ENCODE data around the gene SUPT4H1. TPM values are rescaled to one million over a fixed set of nuclear protein-coding genes. Genes with fewer than 3 reads are reported as not detected.
A peak's percentile ranks its signal among the peaks of the same experiment; 100 is the strongest.
"Not testable (repeated sequence)": the region's sequence is repeated elsewhere in the genome, so short reads cannot be mapped to it uniquely, and the experiment has no call there.

The SUPT4H1 gene
- polyA plus RNA-seq, 1 donor = 94.6 TPM

- peak overlapping the region; percentile 95 for H3K27ac ChIP-seq (ENCODE audit: low read length)
- H3K27me3 ChIP-seq (ENCODE audit: control insufficient read depth, insufficient read depth, low read length) = no peaks in the 10 kb centered on the region
- DNase-seq = no peak
- no peaks in the 10 kb centered on the region for H3K9me3 ChIP-seq (ENCODE audit: control insufficient read depth, low read depth, low read length)
- H3K4me3 ChIP-seq (ENCODE audit: low read length) = no peak overlapping the region
- H3K4me1 ChIP-seq (ENCODE audit: control insufficient read depth, insufficient read depth, low read length) = peaks cover 6% of the 10 kb centered on the region
- no CpG with 5 or more reads among the region's 4 CpGs for WGBS (ENCODE audit: insufficient coverage, low lambda C conversion rate)
- peaks cover 47% of the 10 kb centered on the region for H3K36me3 ChIP-seq (ENCODE audit: control insufficient read depth, insufficient read depth, low read length)
These were observed 1.4 kb upstream of the SUPT4H1 start for GRCh38 chr17:58353389-58353825.

- H3K4me1 ChIP-seq (ENCODE audit: control insufficient read depth, insufficient read depth, low read length) = peaks cover 6% of the 10 kb centered on the region
- H3K4me3 ChIP-seq (ENCODE audit: low read length) = peak overlapping the region; percentile 82
- DNase-seq = peak in 1 of 2 donors; percentile 75
- WGBS (ENCODE audit: insufficient coverage, low lambda C conversion rate) = no CpG with 5 or more reads among the region's 26 CpGs
- H3K36me3 ChIP-seq (ENCODE audit: control insufficient read depth, insufficient read depth, low read length) = peaks cover 47% of the 10 kb centered on the region
- no peaks in the 10 kb centered on the region for H3K9me3 ChIP-seq (ENCODE audit: control insufficient read depth, low read depth, low read length)
- H3K27me3 ChIP-seq (ENCODE audit: control insufficient read depth, insufficient read depth, low read length) = no peaks in the 10 kb centered on the region
- H3K27ac ChIP-seq (ENCODE audit: low read length) = peak overlapping the region; percentile 95
These were observed 791 bp upstream of the SUPT4H1 start for GRCh38 chr17:58352596-58353388.

- H3K9me3 ChIP-seq (ENCODE audit: control insufficient read depth, low read depth, low read length) = no peaks in the 10 kb centered on the region
- peaks cover 53% of the 10 kb centered on the region for H3K36me3 ChIP-seq (ENCODE audit: control insufficient read depth, insufficient read depth, low read length)
- WGBS (ENCODE audit: insufficient coverage, low lambda C conversion rate) = no CpG with 5 or more reads among the region's 4 CpGs
- H3K4me1 ChIP-seq (ENCODE audit: control insufficient read depth, insufficient read depth, low read length) = peaks cover 6% of the 10 kb centered on the region
- H3K27ac ChIP-seq (ENCODE audit: low read length) = no peak overlapping the region
- peak overlapping the region; percentile 82 for H3K4me3 ChIP-seq (ENCODE audit: low read length)
- no peaks in the 10 kb centered on the region for H3K27me3 ChIP-seq (ENCODE audit: control insufficient read depth, insufficient read depth, low read length)
- no peak for DNase-seq
These were observed 819 bp downstream of the SUPT4H1 start for GRCh38 chr17:58351182-58351581.

- H3K27ac ChIP-seq (ENCODE audit: low read length) = no peak overlapping the region
- peaks cover 2% of the 10 kb centered on the region for H3K4me1 ChIP-seq (ENCODE audit: control insufficient read depth, insufficient read depth, low read length)
- no peaks in the 10 kb centered on the region for H3K9me3 ChIP-seq (ENCODE audit: control insufficient read depth, low read depth, low read length)
- WGBS (ENCODE audit: insufficient coverage, low lambda C conversion rate) = no CpG with 5 or more reads among the region's 1 CpG
- H3K4me3 ChIP-seq (ENCODE audit: low read length) = no peak overlapping the region
- peaks cover 62% of the 10 kb centered on the region for H3K36me3 ChIP-seq (ENCODE audit: control insufficient read depth, insufficient read depth, low read length)
- DNase-seq = no peak
- no peaks in the 10 kb centered on the region for H3K27me3 ChIP-seq (ENCODE audit: control insufficient read depth, insufficient read depth, low read length)
These were observed 4.0 kb downstream of the SUPT4H1 start for GRCh38 chr17:58348038-58348437.

GRCh38 chr17:58345500-58345899, 6.5 kb downstream of the SUPT4H1 start:
- Histone ChIP-seq H3K27me3 (ENCODE audit: control insufficient read depth, insufficient read depth, low read length) (no peaks in the 10 kb centered on the region), H3K4me3 (ENCODE audit: low read length) (no peak overlapping the region), H3K27ac (ENCODE audit: low read length) (no peak overlapping the region), H3K9me3 (ENCODE audit: control insufficient read depth, low read depth, low read length) (no peaks in the 10 kb centered on the region), H3K36me3 (ENCODE audit: control insufficient read depth, insufficient read depth, low read length) (peaks cover 62% of the 10 kb centered on the region), H3K4me1 (ENCODE audit: control insufficient read depth, insufficient read depth, low read length) (no peaks in the 10 kb centered on the region)
- WGBS (ENCODE audit: insufficient coverage, low lambda C conversion rate) = no CpG with 5 or more reads among the region's 4 CpGs
- DNase-seq = no peak

GRCh38 chr17:58344791-58345157, 7.2 kb downstream of the SUPT4H1 start:
- DNase-seq = no peak
- H3K4me3 ChIP-seq (ENCODE audit: low read length) = no peak overlapping the region
- H3K36me3 ChIP-seq (ENCODE audit: control insufficient read depth, insufficient read depth, low read length) = peaks cover 62% of the 10 kb centered on the region
- no peaks in the 10 kb centered on the region for H3K27me3 ChIP-seq (ENCODE audit: control insufficient read depth, insufficient read depth, low read length)
- H3K27ac ChIP-seq (ENCODE audit: low read length) = no peak overlapping the region
- H3K4me1 ChIP-seq (ENCODE audit: control insufficient read depth, insufficient read depth, low read length) = no peaks in the 10 kb centered on the region
- H3K9me3 ChIP-seq (ENCODE audit: control insufficient read depth, low read depth, low read length) = no peaks in the 10 kb centered on the region
- no CpG with 5 or more reads among the region's 2 CpGs for WGBS (ENCODE audit: insufficient coverage, low lambda C conversion rate)

- no peak overlapping the region for H3K4me3 ChIP-seq (ENCODE audit: low read length)
- peaks cover 5% of the 10 kb centered on the region for H3K4me1 ChIP-seq (ENCODE audit: control insufficient read depth, insufficient read depth, low read length)
- WGBS (ENCODE audit: insufficient coverage, low lambda C conversion rate) = no CpG with 5 or more reads among the region's 9 CpGs
- no peak for DNase-seq
- no peaks in the 10 kb centered on the region for H3K27me3 ChIP-seq (ENCODE audit: control insufficient read depth, insufficient read depth, low read length)
- no peaks in the 10 kb centered on the region for H3K9me3 ChIP-seq (ENCODE audit: control insufficient read depth, low read depth, low read length)
- H3K36me3 ChIP-seq (ENCODE audit: control insufficient read depth, insufficient read depth, low read length) = peaks cover 56% of the 10 kb centered on the region
- H3K27ac ChIP-seq (ENCODE audit: low read length) = no peak overlapping the region
These were observed 7.8 kb downstream of the SUPT4H1 start for GRCh38 chr17:58344047-58344790.

GRCh38 chr17:58343131-58343530, 8.9 kb downstream of the SUPT4H1 start:
- no CpG with 5 or more reads among the region's 4 CpGs for WGBS (ENCODE audit: insufficient coverage, low lambda C conversion rate)
- no peak for DNase-seq
- H3K27me3 ChIP-seq (ENCODE audit: control insufficient read depth, insufficient read depth, low read length) = no peaks in the 10 kb centered on the region
- H3K4me3 ChIP-seq (ENCODE audit: low read length) = no peak overlapping the region
- peaks cover 12% of the 10 kb centered on the region for H3K4me1 ChIP-seq (ENCODE audit: control insufficient read depth, insufficient read depth, low read length)
- H3K36me3 ChIP-seq (ENCODE audit: control insufficient read depth, insufficient read depth, low read length) = peaks cover 46% of the 10 kb centered on the region
- no peaks in the 10 kb centered on the region for H3K9me3 ChIP-seq (ENCODE audit: control insufficient read depth, low read depth, low read length)
- H3K27ac ChIP-seq (ENCODE audit: low read length) = no peak overlapping the region

GRCh38 chr17:58341861-58342475, 10.0 kb downstream of the SUPT4H1 start:
- Histone ChIP-seq H3K4me1 (ENCODE audit: control insufficient read depth, insufficient read depth, low read length) (peaks cover 22% of the 10 kb centered on the region), H3K27ac (ENCODE audit: low read length) (no peak overlapping the region)
- no peak for DNase-seq

GRCh38 chr17:58341136-58341860, 10.7 kb downstream of the SUPT4H1 start:
- not testable (repeated sequence) for DNase-seq; H3K4me3 ChIP-seq (ENCODE audit: low read length); H3K9me3 ChIP-seq (ENCODE audit: control insufficient read depth, low read depth, low read length); H3K27ac ChIP-seq (ENCODE audit: low read length); H3K27me3 ChIP-seq (ENCODE audit: control insufficient read depth, insufficient read depth, low read length)
- H3K4me1 ChIP-seq (ENCODE audit: control insufficient read depth, insufficient read depth, low read length) = peaks cover 22% of the 10 kb centered on the region
- WGBS (ENCODE audit: insufficient coverage, low lambda C conversion rate) = no CpG with 5 or more reads among the region's 11 CpGs
- H3K36me3 ChIP-seq (ENCODE audit: control insufficient read depth, insufficient read depth, low read length) = peaks cover 27% of the 10 kb centered on the region

More at GRCh38 chr17:58341861-58342475, 10.0 kb downstream of the SUPT4H1 start:
- Histone ChIP-seq H3K36me3 (ENCODE audit: control insufficient read depth, insufficient read depth, low read length) (peaks cover 34% of the 10 kb centered on the region), H3K4me3 (ENCODE audit: low read length) (no peak overlapping the region), H3K9me3 (ENCODE audit: control insufficient read depth, low read depth, low read length) (no peaks in the 10 kb centered on the region), H3K27me3 (ENCODE audit: control insufficient read depth, insufficient read depth, low read length) (no peaks in the 10 kb centered on the region)
- no CpG with 5 or more reads among the region's 4 CpGs for WGBS (ENCODE audit: insufficient coverage, low lambda C conversion rate)

All from large intestine (tissue), 3 donors.